ENCODE results near the gene ARHGEF37. TPM values are rescaled to one million over a fixed set of nuclear protein-coding genes. Genes with fewer than 3 reads are reported as not detected.
"Not testable (repeated sequence)": the region's sequence is repeated elsewhere in the genome, so short reads cannot be mapped to it uniquely, and the experiment has no call there.

The ARHGEF37 gene
- total RNA-seq, 1 donor from 2014 or later, result 1.5 TPM

DNA sequence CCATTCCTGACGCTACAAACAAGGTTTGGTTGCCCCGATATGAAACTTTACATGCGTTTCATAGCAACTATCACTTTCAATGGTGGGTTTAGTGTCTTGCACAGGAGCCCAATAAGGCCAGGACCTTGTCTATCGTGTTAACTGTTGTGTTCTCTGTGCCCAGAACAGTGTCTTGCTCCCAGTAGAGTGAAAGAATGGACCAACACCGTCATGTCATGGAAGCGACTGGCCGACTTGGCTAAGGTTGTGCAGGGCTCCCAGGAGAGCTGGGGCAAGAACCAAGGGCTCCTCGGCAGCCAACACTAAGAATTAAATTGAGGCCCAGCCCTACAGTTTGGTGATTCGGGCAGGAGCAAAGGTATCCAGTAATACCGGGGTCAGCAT lies 498 bp upstream of the ARHGEF37 start:
- no peaks in the 10 kb centered on the region for H3K9me3 Mint-ChIP-seq
- H3K27me3 Mint-ChIP-seq, result no peaks in the 10 kb centered on the region
- peaks cover 20% of the 10 kb centered on the region for H3K4me1 Mint-ChIP-seq
- peak overlapping the region; percentile 55 for H3K27ac Mint-ChIP-seq
- peaks cover 4% of the 10 kb centered on the region for H3K36me3 Mint-ChIP-seq (ENCODE audit: low read depth)
- H3K4me3 Mint-ChIP-seq, result peak overlapping the region; percentile 72
- intact Hi-C loops (cut with micrococcal nuclease), result loop anchor here (5.0 kb wide), 1 partner anchor 37 kb away; no protein-coding TSS in a partner anchor
- no peak for DNase-seq

DNA sequence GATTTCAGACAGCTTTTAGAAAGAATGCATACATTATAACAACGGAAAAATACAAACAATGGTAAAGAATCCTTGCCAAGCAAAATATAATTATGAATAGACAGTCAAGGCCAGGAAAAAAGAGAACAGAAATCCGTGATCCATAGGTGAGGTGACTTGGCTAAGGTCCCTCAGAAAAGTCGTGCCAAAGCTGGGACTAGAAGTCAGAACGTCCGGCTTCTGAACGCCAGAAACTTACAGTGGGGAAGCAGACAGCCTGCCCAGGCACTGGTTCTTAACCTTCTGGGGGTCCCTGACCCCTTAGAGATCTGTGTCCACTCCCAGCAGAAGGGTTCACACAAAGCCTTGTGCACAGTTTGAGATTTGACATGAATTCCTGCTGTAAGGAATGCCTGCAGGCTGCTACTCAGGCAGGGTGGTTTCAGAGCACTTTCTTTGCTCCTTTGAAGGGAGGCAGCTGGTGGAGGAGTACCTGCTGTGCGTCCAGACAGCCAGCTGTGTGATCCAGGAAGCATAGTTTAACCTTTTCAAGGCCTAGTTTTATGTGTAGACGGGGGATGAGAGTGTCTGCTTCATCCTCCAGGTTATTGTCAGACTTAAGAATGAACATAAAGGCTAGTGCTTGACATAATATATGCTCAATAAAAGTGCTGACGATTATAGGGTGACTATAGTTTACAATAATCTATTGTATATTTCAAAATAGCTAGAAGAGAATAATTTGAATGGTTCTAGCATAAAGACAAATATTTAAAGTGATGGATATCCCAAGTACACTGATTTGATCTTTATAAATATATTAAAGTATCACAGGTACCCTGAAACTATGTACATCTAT lies 852 bp downstream of the ARHGEF37 start:
- no peak overlapping the region for H3K27ac Mint-ChIP-seq
- no peaks in the 10 kb centered on the region for H3K27me3 Mint-ChIP-seq
- peaks cover 10% of the 10 kb centered on the region for H3K4me1 Mint-ChIP-seq
- H3K36me3 Mint-ChIP-seq (ENCODE audit: low read depth), result no peaks in the 10 kb centered on the region
- no peak for DNase-seq
- intact Hi-C loops (cut with micrococcal nuclease), result loop anchor here (5.0 kb wide), 1 partner anchor 35 kb away; no protein-coding TSS in a partner anchor
- H3K9me3 Mint-ChIP-seq, result no peaks in the 10 kb centered on the region
- peak overlapping the region; percentile 72 for H3K4me3 Mint-ChIP-seq

DNA sequence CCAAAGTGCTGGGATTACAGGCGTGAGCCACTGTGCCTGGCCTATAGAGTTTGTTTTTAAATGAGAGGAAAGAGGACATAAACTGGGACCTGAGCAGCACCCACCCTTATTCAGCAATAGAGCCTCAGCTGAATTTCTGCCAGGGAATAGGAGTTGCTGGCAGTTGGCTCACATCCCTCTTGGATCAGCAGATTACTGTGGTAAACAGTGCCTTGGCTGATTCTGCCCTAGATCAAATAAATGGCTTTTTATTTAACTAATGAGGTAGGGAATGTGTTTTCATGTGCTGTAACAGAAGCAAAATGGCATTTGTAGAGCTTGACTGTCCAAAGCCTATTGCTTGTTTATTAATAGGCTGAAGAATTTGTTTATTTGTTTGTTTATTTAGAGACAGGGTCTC lies 2.1 kb downstream of the ARHGEF37 start:
- H3K27me3 Mint-ChIP-seq, result no peaks in the 10 kb centered on the region
- no peak overlapping the region for H3K4me3 Mint-ChIP-seq
- intact Hi-C loops (cut with micrococcal nuclease), result loop anchor here (5.0 kb wide), 1 partner anchor 34 kb away; no protein-coding TSS in a partner anchor
- no peak for DNase-seq
- H3K4me1 Mint-ChIP-seq, result peaks cover 10% of the 10 kb centered on the region
- H3K36me3 Mint-ChIP-seq (ENCODE audit: low read depth), result no peaks in the 10 kb centered on the region
- no peaks in the 10 kb centered on the region for H3K9me3 Mint-ChIP-seq
- no peak overlapping the region for H3K27ac Mint-ChIP-seq

DNA sequence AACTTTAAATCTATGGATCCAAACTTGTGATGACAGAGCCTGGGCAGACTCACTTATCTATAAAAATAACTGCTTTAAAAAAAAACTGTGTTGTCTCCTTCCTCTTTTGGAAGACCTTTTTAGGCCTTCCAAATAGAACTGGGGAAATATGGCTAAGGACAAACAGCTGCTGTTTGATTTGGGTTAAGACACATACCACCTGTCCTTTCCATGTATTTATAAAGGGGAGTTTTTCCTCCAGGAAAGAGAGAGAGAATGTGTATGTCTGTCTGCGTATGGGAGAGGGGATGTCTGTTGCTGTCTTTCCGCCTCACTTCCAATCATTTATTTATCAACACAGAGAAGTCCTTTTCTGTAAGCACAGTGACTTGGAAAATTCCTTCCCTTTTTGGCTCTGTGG lies 2.8 kb downstream of the ARHGEF37 start:
- intact Hi-C loops (cut with micrococcal nuclease), result loop anchor here (5.0 kb wide), 1 partner anchor 33 kb away; no protein-coding TSS in a partner anchor
- H3K4me1 Mint-ChIP-seq, result peaks cover 10% of the 10 kb centered on the region
- no peak for DNase-seq
- no peak overlapping the region for H3K4me3 Mint-ChIP-seq
- H3K36me3 Mint-ChIP-seq (ENCODE audit: low read depth), result no peaks in the 10 kb centered on the region
- H3K27ac Mint-ChIP-seq, result no peak overlapping the region
- H3K27me3 Mint-ChIP-seq, result no peaks in the 10 kb centered on the region
- no peaks in the 10 kb centered on the region for H3K9me3 Mint-ChIP-seq

DNA sequence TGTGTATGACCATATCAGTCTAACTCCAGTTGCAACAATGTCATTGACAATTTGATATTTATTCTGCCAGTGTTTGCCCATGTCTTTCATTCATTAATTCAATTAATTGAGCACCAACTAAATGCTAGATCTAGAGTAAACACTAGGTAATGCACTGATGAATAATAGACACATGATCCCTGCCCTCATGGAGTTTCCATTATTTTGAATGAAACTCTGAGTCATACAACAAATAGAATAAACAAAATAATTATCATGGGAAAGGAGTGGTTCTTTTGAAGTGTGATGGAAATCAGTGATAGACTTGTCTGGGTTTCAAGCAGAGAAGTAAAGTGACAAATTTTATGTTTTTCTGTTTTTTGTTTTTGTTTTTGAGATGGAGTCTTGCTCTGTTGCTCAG lies 4.6 kb downstream of the ARHGEF37 start:
- Mint-ChIP-seq H3K36me3 (ENCODE audit: low read depth) (no peaks in the 10 kb centered on the region), H3K4me1 (peaks cover 6% of the 10 kb centered on the region), H3K9me3 (no peaks in the 10 kb centered on the region), H3K27me3 (no peaks in the 10 kb centered on the region), H3K4me3 (no peak overlapping the region), H3K27ac (no peak overlapping the region)
- no peak for DNase-seq
- intact Hi-C loops (cut with micrococcal nuclease), result no loop called here

DNA sequence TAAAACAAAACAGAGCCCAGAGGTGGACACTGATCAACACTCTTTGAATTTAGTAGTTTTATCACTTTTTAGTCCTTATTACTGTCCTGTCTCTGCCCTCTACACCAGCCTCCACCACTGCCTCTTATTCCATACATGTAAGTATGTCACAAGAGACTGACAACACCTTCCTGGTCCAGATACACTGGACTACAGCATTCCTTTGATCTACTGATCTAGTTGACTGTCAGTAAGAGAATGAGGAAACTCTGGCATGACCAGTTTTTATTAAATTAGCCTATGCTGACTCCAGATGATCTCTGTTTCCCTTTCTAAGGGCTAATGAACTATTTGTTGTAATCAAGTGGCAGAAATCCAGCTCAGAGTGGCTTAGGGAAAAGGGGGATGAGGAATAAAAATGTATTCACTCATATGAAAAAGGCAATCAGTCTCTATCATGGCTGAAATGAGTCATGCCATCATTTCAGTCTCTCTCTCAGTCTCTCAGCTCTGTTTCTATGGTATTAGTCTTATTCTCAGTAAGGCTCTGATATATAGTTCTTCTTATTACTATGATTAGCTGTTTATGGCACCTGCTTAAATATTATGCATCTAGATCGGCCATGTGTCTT lies 5.5 kb downstream of the ARHGEF37 start:
- intact Hi-C loops (cut with micrococcal nuclease), result no loop called here
- H3K4me3 Mint-ChIP-seq, result no peak overlapping the region
- H3K27ac Mint-ChIP-seq, result no peak overlapping the region
- no peaks in the 10 kb centered on the region for H3K27me3 Mint-ChIP-seq
- DNase-seq, result no peak
- H3K4me1 Mint-ChIP-seq, result peaks cover 2% of the 10 kb centered on the region
- H3K36me3 Mint-ChIP-seq (ENCODE audit: low read depth), result no peaks in the 10 kb centered on the region
- H3K9me3 Mint-ChIP-seq, result no peaks in the 10 kb centered on the region

DNA sequence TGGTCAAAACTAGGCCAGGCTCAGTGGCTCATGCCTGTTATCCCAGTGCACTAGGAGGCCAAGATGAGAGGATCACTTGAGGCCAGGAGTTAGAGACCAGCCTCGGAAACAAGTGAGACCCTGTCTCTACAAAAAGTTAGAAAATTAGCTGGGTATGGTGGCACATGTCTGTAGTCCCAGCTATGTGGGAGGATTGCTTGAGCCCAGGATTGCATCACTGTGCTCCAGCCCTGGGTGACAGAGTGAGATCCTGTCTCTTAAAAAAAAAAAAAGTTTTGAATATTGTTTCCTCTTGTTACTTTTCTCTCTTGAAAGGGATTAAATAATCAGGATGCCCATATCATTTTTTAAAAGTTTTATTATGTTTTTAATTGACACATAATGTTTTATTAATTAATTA lies 7.6 kb downstream of the ARHGEF37 start:
- peaks cover 2% of the 10 kb centered on the region for H3K27me3 Mint-ChIP-seq
- no peak overlapping the region for H3K4me3 Mint-ChIP-seq
- H3K4me1 Mint-ChIP-seq, result peaks cover 2% of the 10 kb centered on the region
- no peaks in the 10 kb centered on the region for H3K9me3 Mint-ChIP-seq
- no peaks in the 10 kb centered on the region for H3K36me3 Mint-ChIP-seq (ENCODE audit: low read depth)
- DNase-seq, result no peak
- H3K27ac Mint-ChIP-seq, result no peak overlapping the region
- intact Hi-C loops (cut with micrococcal nuclease), result no loop called here

DNA sequence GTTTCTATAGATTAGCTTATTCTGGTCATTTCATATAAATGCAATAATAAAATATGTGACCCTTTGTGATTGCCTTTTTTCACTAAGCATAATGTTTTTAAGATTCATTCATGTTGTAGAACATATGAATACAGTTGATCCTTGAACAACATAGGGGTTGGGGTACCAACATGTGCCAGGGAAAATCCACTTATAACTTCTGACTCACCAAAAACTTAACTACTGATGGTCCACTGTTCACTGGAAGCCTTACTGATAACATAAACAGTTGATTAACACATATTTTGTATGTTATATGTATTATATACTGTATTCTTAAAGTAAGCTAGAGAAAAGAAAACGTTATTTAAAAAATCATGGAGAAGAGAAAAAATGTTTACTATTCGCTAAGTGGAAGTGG lies 12.1 kb downstream of the ARHGEF37 start:
- Mint-ChIP-seq H3K27ac (no peak overlapping the region), H3K27me3 (peaks cover 2% of the 10 kb centered on the region), H3K4me3 (no peak overlapping the region)

DNA sequence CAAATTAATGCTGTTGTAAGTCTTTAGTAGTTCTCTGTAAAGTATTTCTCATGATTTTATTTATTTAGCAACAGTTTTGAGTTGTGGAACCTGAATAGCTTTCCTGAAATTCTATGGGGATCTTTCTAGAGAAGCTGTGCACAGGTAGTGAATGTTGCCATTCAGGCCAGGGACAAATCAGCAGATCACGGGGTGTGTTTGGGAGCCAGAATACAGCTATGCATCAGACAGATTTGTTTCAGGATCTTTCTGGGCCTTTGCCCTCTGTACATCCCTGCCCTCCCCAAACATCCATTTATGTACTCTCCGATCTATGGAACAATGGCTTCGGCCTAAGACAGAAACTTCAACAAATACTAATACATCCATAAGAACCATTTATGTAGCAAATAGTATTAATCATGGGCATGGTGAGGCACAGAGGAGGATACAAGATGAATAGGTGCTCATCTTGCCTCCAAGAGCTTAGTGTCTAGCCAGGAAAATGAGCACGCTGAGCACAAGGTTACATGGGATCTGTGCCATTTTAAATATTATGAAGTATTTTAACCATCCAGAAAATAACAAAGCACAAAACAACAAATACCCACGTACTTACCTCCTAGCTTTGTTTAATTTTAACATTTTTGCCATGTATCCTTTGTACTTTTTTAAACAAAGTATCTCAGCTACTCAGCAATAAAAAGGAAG lies 13.1 kb downstream of the ARHGEF37 start:
- peaks cover 2% of the 10 kb centered on the region for H3K27me3 Mint-ChIP-seq
- H3K36me3 Mint-ChIP-seq (ENCODE audit: low read depth), result no peaks in the 10 kb centered on the region
- H3K9me3 Mint-ChIP-seq, result no peaks in the 10 kb centered on the region
- DNase-seq, result no peak
- intact Hi-C loops (cut with micrococcal nuclease), result no loop called here
- H3K4me3 Mint-ChIP-seq, result no peak overlapping the region
- H3K27ac Mint-ChIP-seq, result no peak overlapping the region
- H3K4me1 Mint-ChIP-seq, result peaks cover 2% of the 10 kb centered on the region

More for the DNA sequence above, 12.1 kb downstream of the ARHGEF37 start:
- DNase-seq, result no peak
- H3K9me3 Mint-ChIP-seq, result no peaks in the 10 kb centered on the region
- H3K36me3 Mint-ChIP-seq (ENCODE audit: low read depth), result no peaks in the 10 kb centered on the region
- intact Hi-C loops (cut with micrococcal nuclease), result no loop called here
- peaks cover 2% of the 10 kb centered on the region for H3K4me1 Mint-ChIP-seq

DNA sequence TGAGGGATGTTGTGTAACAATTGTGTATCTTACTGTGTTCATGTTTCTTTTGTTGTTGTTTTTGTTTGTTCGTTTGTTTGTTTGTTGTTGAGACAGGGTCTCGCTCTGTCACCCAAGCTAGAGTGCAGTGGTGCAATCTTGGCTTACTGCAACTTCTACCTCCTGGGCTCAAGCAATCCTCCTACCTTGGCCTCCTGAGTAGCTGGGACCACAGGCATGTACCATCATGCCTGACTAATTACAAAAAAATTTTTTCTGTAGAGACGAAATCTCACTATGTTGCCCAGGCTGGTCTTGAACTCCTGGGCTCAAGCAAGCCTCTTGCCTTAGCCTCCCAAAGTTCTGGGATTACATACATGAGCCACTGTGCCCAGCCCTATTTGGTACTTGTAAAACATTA lies 13.8 kb downstream of the ARHGEF37 start:
- H3K27ac Mint-ChIP-seq; H3K27me3 Mint-ChIP-seq; H3K4me3 Mint-ChIP-seq; H3K36me3 Mint-ChIP-seq (ENCODE audit: low read depth); H3K4me1 Mint-ChIP-seq; intact Hi-C loops (cut with micrococcal nuclease); DNase-seq; H3K9me3 Mint-ChIP-seq: not testable (repeated sequence)

DNA sequence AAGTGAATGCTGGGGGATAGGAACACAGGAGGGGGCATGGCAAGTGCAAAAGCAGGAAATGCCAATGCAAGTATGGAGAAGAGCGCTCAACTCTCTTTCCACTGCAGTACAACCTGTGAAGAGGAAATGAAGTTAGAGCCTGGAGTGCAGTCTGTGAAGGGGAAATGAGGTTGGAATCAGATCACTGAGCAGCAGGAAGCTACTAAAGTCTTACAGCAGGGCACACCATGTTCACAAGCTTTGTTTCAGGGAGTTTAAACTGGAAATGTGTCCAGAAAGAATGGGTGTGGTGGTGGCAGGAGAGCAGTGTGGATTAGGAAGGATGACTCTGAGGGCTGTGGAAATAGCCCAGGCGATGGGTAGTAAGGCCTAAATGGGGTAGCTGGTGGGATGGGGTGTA lies 15.4 kb downstream of the ARHGEF37 start:
- H3K36me3 Mint-ChIP-seq (ENCODE audit: low read depth), result no peaks in the 10 kb centered on the region
- H3K9me3 Mint-ChIP-seq, result no peaks in the 10 kb centered on the region
- H3K27ac Mint-ChIP-seq, result no peak overlapping the region
- peaks cover 2% of the 10 kb centered on the region for H3K4me1 Mint-ChIP-seq
- DNase-seq, result no peak
- H3K27me3 Mint-ChIP-seq, result peaks cover 2% of the 10 kb centered on the region
- no peak overlapping the region for H3K4me3 Mint-ChIP-seq
- intact Hi-C loops (cut with micrococcal nuclease), result no loop called here

DNA sequence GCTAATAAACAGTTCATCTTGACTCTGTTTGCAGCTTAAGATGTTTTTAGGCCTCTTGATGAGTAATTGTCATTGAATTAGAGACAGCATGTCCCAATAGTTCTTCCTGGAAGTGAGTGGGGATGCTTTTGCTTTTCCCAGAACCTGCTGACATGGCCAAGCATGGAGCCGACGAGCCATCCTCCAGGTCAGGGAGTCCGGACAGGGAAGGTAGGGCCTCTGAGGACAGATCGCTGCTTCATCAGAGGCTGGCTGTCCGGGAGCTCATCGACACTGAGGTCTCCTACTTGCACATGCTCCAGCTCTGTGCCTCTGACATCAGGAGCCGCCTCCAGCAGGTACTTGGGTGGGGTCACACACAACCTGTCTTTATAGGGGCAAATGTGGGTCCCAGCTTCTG lies 16.3 kb downstream of the ARHGEF37 start:
- Mint-ChIP-seq H3K27me3 (no peaks in the 10 kb centered on the region), H3K36me3 (ENCODE audit: low read depth) (no peaks in the 10 kb centered on the region), H3K9me3 (no peaks in the 10 kb centered on the region), H3K4me3 (no peak overlapping the region), H3K4me1 (peaks cover 2% of the 10 kb centered on the region), H3K27ac (no peak overlapping the region)
- intact Hi-C loops (cut with micrococcal nuclease), result no loop called here
- no peak for DNase-seq

DNA sequence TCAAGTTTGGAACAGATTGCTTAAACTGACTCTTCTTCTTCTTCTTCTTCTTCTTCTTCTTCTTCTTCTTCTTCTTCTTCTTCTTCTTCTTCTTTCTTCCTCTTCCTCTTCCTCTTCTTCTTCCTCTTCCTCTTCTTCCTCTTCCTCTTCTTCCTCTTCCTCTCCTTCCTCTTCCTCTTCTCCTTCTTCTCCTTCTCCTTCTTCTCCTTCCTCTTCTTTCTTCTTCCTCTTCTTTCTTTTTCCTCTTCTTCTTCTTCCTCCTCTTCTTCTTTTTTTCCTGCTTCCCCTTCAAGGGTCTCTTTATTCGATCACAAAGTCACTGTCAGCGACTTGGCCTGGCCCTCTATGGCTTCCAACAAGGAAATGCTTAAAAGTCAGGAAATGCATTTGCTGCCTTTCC lies 16.9 kb downstream of the ARHGEF37 start:
- H3K4me3 Mint-ChIP-seq; H3K4me1 Mint-ChIP-seq; H3K36me3 Mint-ChIP-seq (ENCODE audit: low read depth); H3K9me3 Mint-ChIP-seq; H3K27ac Mint-ChIP-seq; H3K27me3 Mint-ChIP-seq; intact Hi-C loops (cut with micrococcal nuclease); DNase-seq: not testable (repeated sequence)

DNA sequence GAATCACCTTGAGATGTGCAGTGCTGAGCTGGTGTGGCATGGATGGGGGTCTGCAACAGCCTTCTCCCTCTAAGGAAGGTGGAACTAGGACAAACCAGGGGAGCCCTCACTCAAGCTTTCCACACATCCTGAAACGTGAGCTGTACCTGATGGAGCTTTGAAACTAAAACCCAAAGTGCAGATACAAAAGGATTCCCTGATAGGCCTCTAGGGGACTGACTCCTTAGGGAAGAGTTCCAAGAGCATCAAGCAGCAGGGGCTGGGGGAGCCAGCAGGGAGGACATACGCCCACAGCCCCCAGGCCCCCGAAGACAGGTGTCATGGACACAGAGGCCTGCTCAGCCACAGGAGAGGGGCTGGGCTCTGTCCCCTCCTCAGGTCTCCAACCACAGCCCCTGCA lies 17.7 kb downstream of the ARHGEF37 start:
- no peak for DNase-seq
- no peak overlapping the region for H3K27ac Mint-ChIP-seq
- no peaks in the 10 kb centered on the region for H3K9me3 Mint-ChIP-seq
- H3K27me3 Mint-ChIP-seq, result no peaks in the 10 kb centered on the region
- intact Hi-C loops (cut with micrococcal nuclease), result no loop called here
- H3K4me3 Mint-ChIP-seq, result no peak overlapping the region
- H3K36me3 Mint-ChIP-seq (ENCODE audit: low read depth), result no peaks in the 10 kb centered on the region
- peaks cover 2% of the 10 kb centered on the region for H3K4me1 Mint-ChIP-seq
